Smooth muscle cell (in vitro differentiated cells): Measurements from ENCODE around the gene CACNG5. TPM values are rescaled to one million over a fixed set of nuclear protein-coding genes. Genes with fewer than 3 reads are reported as not detected.

ENCODE experiments used
- DNase-seq: peaks from one replicate; lab custom pipeline; 2025; ENCODE audit not compliant: unreplicated experiment; lab: John Stamatoyannopoulos, UW
- H2AFZ ChIP-seq: fragments of 200-600 bp; sonication (generic); 2 replicates; pipeline ENCODE4 v1.6.0; 2016; ENCODE audit warnings: antibody characterized with exemption, low read depth, mild to moderate bottlenecking
- H3F3A ChIP-seq: fragments of 200-600 bp; sonication (generic); 2 replicates; pipeline ENCODE4 v1.6.0; 2017; ENCODE audit warnings: antibody characterized with exemption, low read depth
- H3K27ac ChIP-seq: fragments of 200-600 bp; sonication (generic); 2 replicates; pipeline ENCODE4 v1.5.1; 2016; ENCODE audit warnings: low read depth, mild to moderate bottlenecking
- H3K27me3 ChIP-seq: fragments of 200-600 bp; sonication (generic); 2 replicates; pipeline ENCODE4 v1.6.1; 2016; ENCODE audit warnings: low read depth, mild to moderate bottlenecking
- H3K36me3 ChIP-seq: fragments of 200-600 bp; sonication (generic); 2 replicates; pipeline ENCODE4 v1.5.1; 2016; ENCODE audit warnings: low read depth
- H3K4me1 ChIP-seq: fragments of 200-600 bp; sonication (generic); 2 replicates; pipeline ENCODE4 v1.5.1; 2016; ENCODE audit warnings: low read depth
- H3K4me2 ChIP-seq: fragments of 200-600 bp; sonication (generic); 2 replicates; pipeline ENCODE4 v1.6.0; 2016; ENCODE audit warnings: mild to moderate bottlenecking
- H3K4me3 ChIP-seq: fragments of 200-600 bp; sonication (generic); 2 replicates; pipeline ENCODE4 v1.5.1; 2016; ENCODE audit warnings: mild to moderate bottlenecking
- H3K79me2 ChIP-seq: fragments of 200-600 bp; sonication (generic); 2 replicates; pipeline ENCODE4 v1.6.0; 2016; ENCODE audit warnings: low read depth, mild to moderate bottlenecking
- H3K9ac ChIP-seq: fragments of 200-600 bp; sonication (generic); 2 replicates; pipeline ENCODE4 v1.6.0; 2016; ENCODE audit warnings: low read depth
- H3K9me3 ChIP-seq: fragments of 200-600 bp; sonication (generic); replicated peaks from 2 replicates; pipeline ENCODE4 v1.5.1; 2016; ENCODE audit warnings: low read depth
- H4K20me1 ChIP-seq: fragments of 200-600 bp; sonication (generic); 2 replicates; pipeline ENCODE4 v1.6.0; 2016; ENCODE audit warnings: low read depth
- CTCF ChIP-seq: fragments of 200-600 bp; sonication (generic); IDR thresholded peaks from 2 replicates; pipeline ENCODE4 v1.5.1; 2017; ENCODE audit warnings: borderline replicate concordance, mild to moderate bottlenecking, antibody characterized with exemption; ENCODE audit not compliant: insufficient read depth, poor library complexity, severe bottlenecking
- WGBS: methylation state at CpG from one replicate; pipeline ENCODE4 v1.1.7; 2016; ENCODE audit warnings: low lambda C conversion rate; 5-methylcytosine and 5-hydroxymethylcytosine counted together
- microRNA counts: library from miRNA; unstranded; fragments of <30 nt; microRNA quantifications from one replicate; lab custom pipeline; 2016
- microRNA-seq: library from miRNA; unstranded; fragments of <30 nt; microRNA quantifications from one replicate; pipeline ENCODE4, GENCODE V29; 2016; ENCODE audit warnings: borderline number of aligned reads
- polyA plus RNA-seq: library from polyadenylated mRNA; unstranded; fragments of >200 nt; fragmentation: Nextera tagmentation; extraction: Ambion mirVana; gene quantifications from 2 replicates; pipeline ENCODE4 v1.2.1, GENCODE V29; 2016
- small RNA-seq: library from RNA; depleted of rRNA; stranded (forward); fragments of <200 nt; gene quantifications from one replicate; pipeline ENCODE3, GENCODE V24; 2014
- total RNA-seq: library from RNA; depleted of rRNA; stranded (reverse); fragments of >200 nt; gene quantifications from 2 replicates; pipeline ENCODE4 v1.2.3, GENCODE V29; 2014

CACNG5 gene
- total and polyA plus RNA-seq, 2 experiments from 2014 or later = not detected

- Histone ChIP-seq H3K4me1 (no peaks in the 10 kb centered on the region), H3K9me3 (no peaks in the 10 kb centered on the region), H3K9ac (no peak overlapping the region), H3K27me3 (peaks cover 5% of the 10 kb centered on the region), H3K27ac (no peak overlapping the region), H3K4me3 (no peak overlapping the region), H3K36me3 (no peaks in the 10 kb centered on the region), H2AFZ (no peak overlapping the region), H3K79me2 (no peaks in the 10 kb centered on the region), H3F3A (no peaks in the 10 kb centered on the region), H4K20me1 (no peaks in the 10 kb centered on the region), H3K4me2 (no peak overlapping the region)
- WGBS = 69% methylated on average over 3 of the region's 3 CpGs
- TF ChIP-seq CTCF = no peak
- no peak for DNase-seq
Measured at GRCh38 chr17:66930933-66931332, 96.0 kb downstream of the CACNG5 start.

GRCh38 chr17:66932311-66932710 is 97.4 kb downstream of the CACNG5 start:
- no peak for TF ChIP-seq CTCF
- DNase-seq = no peak
- H3K4me1 ChIP-seq = no peaks in the 10 kb centered on the region
- no peaks in the 10 kb centered on the region for H3K79me2 ChIP-seq
- no peak overlapping the region for H3K27ac ChIP-seq
- no peaks in the 10 kb centered on the region for H3K27me3 ChIP-seq
- H3K36me3 ChIP-seq = no peaks in the 10 kb centered on the region
- no peaks in the 10 kb centered on the region for H4K20me1 ChIP-seq
- H2AFZ ChIP-seq = no peak overlapping the region
- 77% methylated on average over 2 of the region's 2 CpGs for WGBS
- H3K4me2 ChIP-seq = no peak overlapping the region
- H3K9ac ChIP-seq = no peak overlapping the region
- no peak overlapping the region for H3K4me3 ChIP-seq
- H3K9me3 ChIP-seq = no peaks in the 10 kb centered on the region
- no peaks in the 10 kb centered on the region for H3F3A ChIP-seq

- H3K36me3 ChIP-seq = no peaks in the 10 kb centered on the region
- TF ChIP-seq CTCF = no peak
- 79% methylated on average over 2 of the region's 2 CpGs for WGBS
- no peaks in the 10 kb centered on the region for H3K9me3 ChIP-seq
- no peaks in the 10 kb centered on the region for H3F3A ChIP-seq
- no peaks in the 10 kb centered on the region for H3K27me3 ChIP-seq
- H3K4me3 ChIP-seq = no peak overlapping the region
- DNase-seq = no peak
- no peak overlapping the region for H2AFZ ChIP-seq
- no peaks in the 10 kb centered on the region for H4K20me1 ChIP-seq
- H3K27ac ChIP-seq = no peak overlapping the region
- H3K4me2 ChIP-seq = no peak overlapping the region
- H3K79me2 ChIP-seq = no peaks in the 10 kb centered on the region
- no peak overlapping the region for H3K9ac ChIP-seq
- H3K4me1 ChIP-seq = no peaks in the 10 kb centered on the region
Measured at GRCh38 chr17:66934040-66934439, 99.1 kb downstream of the CACNG5 start.

MicroRNAs encoded within 50 kb of the gene (microRNA counts, 767-probe panel; counts per million panel counts)
- microRNA hsa-miR-634 (lab: Ali Mortazavi, UCI) = 183 counts per million

Small RNAs within 50 kb of the gene (microRNA-seq; reads per million reads assigned to microRNA genes)
- gene MIR634 = not detected

Small RNAs within 50 kb of the gene (small RNA-seq; reads per million reads assigned to genes)
- gene MIR634 = not detected
- not detected for gene RNA5SP446

Other genes starting within 250 kb of the CACNG5 start
- gene CACNG4, start 129.6 kb downstream of the CACNG5 start, total RNA-seq = 4.2 and 6.5 TPM in 2 replicates
- 1.4 and 13.3 TPM in 2 replicates for gene CACNG4, start 129.6 kb downstream of the CACNG5 start, polyA plus RNA-seq
- gene CACNG1, start 209.4 kb downstream of the CACNG5 start, total RNA-seq = not detected in 2 replicates
- gene CACNG1, start 209.4 kb downstream of the CACNG5 start, polyA plus RNA-seq = 0.73 TPM in 1 of 2 replicates, not detected in the other